Psoas muscle (tissue), 8 donors: ENCODE data around the gene WDR49. TPM values are rescaled to one million over a fixed set of nuclear protein-coding genes. Genes with fewer than 3 reads are reported as not detected.

Source experiments
- ATAC-seq, 4 donors: fragments of 200-7000 bp; cut with Tn5 transposase; one replicate each; pipeline ENCODE4 v1.9.1; 2020; ENCODE audit warnings: moderate library complexity in 3 of 4, mild to moderate bottlenecking in 2 of 4
- DNase-seq, 2 donors: peaks; one replicate each; pipeline ENCODE4 v3.0.0-alpha.2; 2020
- H3K27ac ChIP-seq: fragments of 200-600 bp; one replicate; pipeline ENCODE4 v1.8.0; 2022
- H3K27me3 ChIP-seq, 3 donors: fragments of 200-600 bp in 1 of 3; one replicate each; pipeline versions ENCODE4 v1.6.1 to v1.8.0; 2013 to 2022; ENCODE audit warnings: low read length in 2 of 3, mild to moderate bottlenecking in 2 of 3, moderate library complexity in 1 of 3; ENCODE audit not compliant: insufficient read depth in 3 of 3
- H3K36me3 ChIP-seq, 2 donors: fragments of 200-600 bp in 1 of 2; one replicate each; pipeline versions ENCODE4 v1.6.1 to v1.8.0; 2013 to 2022; ENCODE audit warnings: low read depth in 1 of 2, mild to moderate bottlenecking in 1 of 2, moderate library complexity in 1 of 2; ENCODE audit not compliant: insufficient read depth in 1 of 2
- H3K4me1 ChIP-seq: fragments of 200-600 bp; one replicate; pipeline ENCODE4 v1.8.0; 2022
- H3K4me3 ChIP-seq: fragments of 200-600 bp; one replicate; pipeline ENCODE4 v1.8.0; 2022; ENCODE audit warnings: mild to moderate bottlenecking
- H3K9me3 ChIP-seq: fragments of 200-600 bp; one replicate; pipeline ENCODE4 v1.8.0; 2022
- WGBS, 3 donors: extraction: QIAGEN DNeasy Blood & Tissue Kit; methylation state at CpG; one replicate each; pipeline versions ENCODE4 v1.1.6 to v1.1.7; 2013; 5-methylcytosine and 5-hydroxymethylcytosine counted together
- intact Hi-C, 2 donors: fragments of 100-400 bp; cut with DNase I; formaldehyde crosslinking; loops; one replicate each; pipeline versions ENCODE4 v1.11.0 to v1.14.2; 2022
- polyA plus RNA-seq, 3 donors: library from polyadenylated mRNA; stranded (reverse); fragments of 200-250 nt; gene quantifications; one replicate each; pipeline ENCODE4 v1.2.3, GENCODE V29; 2013
- total RNA-seq, 4 donors: library from RNA; stranded (reverse); fragmentation: NEBNext Ultra II Directional in 2 of 4; extraction: Animal tissue kit (Norgen Biotek cat#: 25700) in 2 of 4; gene quantifications; one replicate each; pipeline versions ENCODE4 v1.2.1 to v1.2.4, GENCODE V29; 2021 to 2023
- TF ChIP-seq, protein P1 (sequence below): fragments of 200-600 bp; IDR thresholded peaks from one replicate; pipeline ENCODE4 v1.8.0; 2022; ENCODE audit warnings: antibody characterized with exemption
- donor health status: healthy with polysubstance abuse.
- donor health status: DM: no; HTN: no; CAD: no; lungs with moderate emphysema.
- donor health status: Bipolar disorder and iron deficiency.
- donor health status: healthy.
- donor health status: DM: yes; HTN: yes; CAD: no.
- donor health status: DM: no; HTN: no; CAD: no.
- donor health status: DM: no; HTN: no; CAD: no.
- donor health status: DM: yes; HTN: yes; CAD: no.

The WDR49 gene
- total and polyA plus RNA-seq, 7 donors, result 0.03 to 4.4 (median 0.61) TPM; not detected in 3

DNA sequence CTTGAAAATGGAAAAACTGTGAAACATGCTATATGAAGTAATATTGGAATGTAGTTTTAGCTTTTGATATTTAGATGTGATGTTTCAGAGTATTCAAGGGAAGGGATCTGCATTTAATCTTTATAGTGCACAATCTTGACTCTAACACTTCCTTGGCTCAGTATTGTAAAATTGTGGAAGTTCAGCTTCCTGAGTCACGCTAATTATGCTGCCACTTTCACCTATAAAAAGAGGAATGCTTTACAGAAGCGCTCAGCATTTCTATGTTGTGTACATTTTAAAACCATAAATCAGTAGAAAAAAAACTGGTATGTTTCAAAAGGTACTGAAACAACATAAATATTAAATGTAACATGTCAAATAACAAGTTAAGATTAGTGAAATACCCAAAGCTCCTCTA lies 212.5 kb downstream of the WDR49 start:
- Histone ChIP-seq H3K36me3 (no peaks in the 10 kb centered on the region), H3K4me1 (no peaks in the 10 kb centered on the region), H3K4me3 (no peak overlapping the region), H3K27ac (no peak overlapping the region), H3K27me3 (peaks cover 0 to 3% (median 0%) of the 10 kb centered on the region in 3 donors), H3K9me3 (no peaks in the 10 kb centered on the region)
- intact Hi-C loops, result no loop called here
- DNase-seq, result no peak
- TF ChIP-seq, protein P1, sequence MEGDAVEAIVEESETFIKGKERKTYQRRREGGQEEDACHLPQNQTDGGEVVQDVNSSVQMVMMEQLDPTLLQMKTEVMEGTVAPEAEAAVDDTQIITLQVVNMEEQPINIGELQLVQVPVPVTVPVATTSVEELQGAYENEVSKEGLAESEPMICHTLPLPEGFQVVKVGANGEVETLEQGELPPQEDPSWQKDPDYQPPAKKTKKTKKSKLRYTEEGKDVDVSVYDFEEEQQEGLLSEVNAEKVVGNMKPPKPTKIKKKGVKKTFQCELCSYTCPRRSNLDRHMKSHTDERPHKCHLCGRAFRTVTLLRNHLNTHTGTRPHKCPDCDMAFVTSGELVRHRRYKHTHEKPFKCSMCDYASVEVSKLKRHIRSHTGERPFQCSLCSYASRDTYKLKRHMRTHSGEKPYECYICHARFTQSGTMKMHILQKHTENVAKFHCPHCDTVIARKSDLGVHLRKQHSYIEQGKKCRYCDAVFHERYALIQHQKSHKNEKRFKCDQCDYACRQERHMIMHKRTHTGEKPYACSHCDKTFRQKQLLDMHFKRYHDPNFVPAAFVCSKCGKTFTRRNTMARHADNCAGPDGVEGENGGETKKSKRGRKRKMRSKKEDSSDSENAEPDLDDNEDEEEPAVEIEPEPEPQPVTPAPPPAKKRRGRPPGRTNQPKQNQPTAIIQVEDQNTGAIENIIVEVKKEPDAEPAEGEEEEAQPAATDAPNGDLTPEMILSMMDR, result no peak
- 27 to 30% (median 28%) methylated on average over 2 of the region's 2 CpGs for WGBS, 3 donors
- no peak for ATAC-seq

DNA sequence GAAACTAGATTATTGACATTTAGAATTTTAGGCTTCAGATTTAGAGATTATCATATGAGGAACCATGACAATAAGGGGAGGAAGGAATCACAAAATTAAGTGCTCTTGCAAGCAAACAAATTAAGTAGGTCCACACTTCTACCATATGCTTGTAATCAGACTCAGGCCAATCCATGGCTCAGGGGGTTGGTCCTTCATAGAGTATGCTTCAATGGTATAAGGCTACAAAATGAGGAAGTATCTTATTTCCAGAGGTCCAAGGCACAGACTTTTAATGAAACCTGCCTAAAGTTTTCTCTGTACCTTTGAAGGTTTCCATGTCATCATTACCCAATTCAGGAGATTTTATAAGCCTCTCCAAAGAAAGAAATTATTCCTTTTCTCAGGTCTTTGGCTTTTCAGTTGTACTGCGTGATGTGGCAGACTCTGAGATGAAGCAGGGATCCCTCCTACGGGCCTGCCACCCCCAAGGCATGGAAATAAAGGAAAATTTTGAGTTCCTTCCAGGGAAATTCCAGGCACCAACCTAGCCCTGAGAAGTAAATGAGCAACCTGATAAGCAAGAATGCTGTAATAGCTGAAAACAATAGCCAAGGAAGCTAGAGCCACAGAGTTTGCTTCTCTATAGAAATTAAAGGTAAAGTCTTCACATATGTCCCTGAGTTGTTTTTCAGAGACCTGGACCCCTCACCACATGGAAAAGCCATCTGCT lies 216.2 kb downstream of the WDR49 start:
- no peaks in the 10 kb centered on the region for H3K4me1 ChIP-seq
- ATAC-seq (no peak), DNase-seq (no peak)
- peaks cover 0 to 3% (median 0%) of the 10 kb centered on the region in 3 donors for H3K27me3 ChIP-seq
- no peaks in the 10 kb centered on the region for H3K36me3 ChIP-seq
- no peak overlapping the region for H3K27ac ChIP-seq
- H3K9me3 ChIP-seq, result no peaks in the 10 kb centered on the region
- TF ChIP-seq, protein P1, result no peak
- 61 to 71% (median 70%) methylated on average over 2 of the region's 2 CpGs for WGBS, 3 donors
- intact Hi-C loops, result no loop called here
- no peak overlapping the region for H3K4me3 ChIP-seq

Other genes with a start within 250 kb of the WDR49 start
- under 1 TPM in 1 of 4 donors, not detected in 3; 0.32 TPM for gene SERPINI2, start 179.9 kb downstream of the WDR49 start, total RNA-seq
- gene SERPINI2, start 179.9 kb downstream of the WDR49 start, polyA plus RNA-seq, result under 1 TPM in 2 of 3 donors, not detected in 1; 0.04 to 0.10 TPM
- 10 to 100 TPM; 16.4 to 24.5 (median 21.3) TPM for gene PDCD10, start 81.0 kb upstream of the WDR49 start, total RNA-seq
- 10 to 100 TPM; 20.8 to 47.9 (median 41.5) TPM for gene PDCD10, start 81.0 kb upstream of the WDR49 start, polyA plus RNA-seq
- gene SERPINI1, start 81.8 kb upstream of the WDR49 start, total RNA-seq, result 1 to 10 TPM; 1.8 to 3.6 (median 2.6) TPM
- gene SERPINI1, start 81.8 kb upstream of the WDR49 start, polyA plus RNA-seq, result 1 to 10 TPM; 1.8 to 5.0 (median 4.5) TPM